ENCODE data around the gene SYT1.

SYT1 gene

GRCh38 chr12:78885466-78885865 is 20.9 kb downstream of the SYT1 start:
- no peak overlapping the region for H3K27ac ChIP-seq

GRCh38 chr12:78886719-78887407 is 22.3 kb downstream of the SYT1 start:
- Histone ChIP-seq H3K4me3 (ENCODE audit: low read depth in 1 of 2, low read length in 1 of 2) (no peak overlapping the region), H3K27ac (no peak overlapping the region), H3K27me3 (no peaks in the 10 kb centered on the region), H3K36me3 (no peaks in the 10 kb centered on the region), H3K9me3 (no peaks in the 10 kb centered on the region), H3K4me1 (ENCODE audit: control insufficient read depth in 1 of 2, insufficient read depth in 1 of 2, low read depth in 1 of 2, low read length in 1 of 2) (no peaks in the 10 kb centered on the region)
- TF ChIP-seq CTCF (IDR thresholded peaks at IDR 0.05): no peak

More at GRCh38 chr12:78885466-78885865, 20.9 kb downstream of the SYT1 start:
- H3K27me3 ChIP-seq: no peaks in the 10 kb centered on the region
- no peaks in the 10 kb centered on the region for H3K4me1 ChIP-seq (ENCODE audit: control insufficient read depth in 1 of 2, insufficient read depth in 1 of 2, low read depth in 1 of 2, low read length in 1 of 2)
- H3K36me3 ChIP-seq: no peaks in the 10 kb centered on the region
- no peak overlapping the region for H3K4me3 ChIP-seq (ENCODE audit: low read depth in 1 of 2, low read length in 1 of 2)
- no peak for TF ChIP-seq CTCF (IDR thresholded peaks at IDR 0.05)
- H3K9me3 ChIP-seq: no peaks in the 10 kb centered on the region

GRCh38 chr12:78887444-78887843 is 22.9 kb downstream of the SYT1 start:
- no peak overlapping the region for H3K4me3 ChIP-seq (ENCODE audit: low read depth in 1 of 2, low read length in 1 of 2)
- TF ChIP-seq CTCF (IDR thresholded peaks at IDR 0.05): no peak
- H3K27me3 ChIP-seq: no peaks in the 10 kb centered on the region
- H3K27ac ChIP-seq: no peak overlapping the region
- H3K9me3 ChIP-seq: no peaks in the 10 kb centered on the region
- no peaks in the 10 kb centered on the region for H3K36me3 ChIP-seq
- no peaks in the 10 kb centered on the region for H3K4me1 ChIP-seq (ENCODE audit: control insufficient read depth in 1 of 2, insufficient read depth in 1 of 2, low read depth in 1 of 2, low read length in 1 of 2)

- TF ChIP-seq CTCF (IDR thresholded peaks at IDR 0.05): no peak
- H3K27ac ChIP-seq: no peak overlapping the region
Observed at GRCh38 chr12:78888568-78888967, 24.0 kb downstream of the SYT1 start.

GRCh38 chr12:78891646-78892353 is 27.2 kb downstream of the SYT1 start:
- no peak overlapping the region for H3K4me3 ChIP-seq (ENCODE audit: low read depth in 1 of 2, low read length in 1 of 2)
- no peaks in the 10 kb centered on the region for H3K36me3 ChIP-seq
- no peaks in the 10 kb centered on the region for H3K27me3 ChIP-seq
- no peak for TF ChIP-seq CTCF (IDR thresholded peaks at IDR 0.05)
- no peak overlapping the region for H3K27ac ChIP-seq
- no peaks in the 10 kb centered on the region for H3K4me1 ChIP-seq (ENCODE audit: control insufficient read depth in 1 of 2, insufficient read depth in 1 of 2, low read depth in 1 of 2, low read length in 1 of 2)
- no peaks in the 10 kb centered on the region for H3K9me3 ChIP-seq

More at GRCh38 chr12:78888568-78888967, 24.0 kb downstream of the SYT1 start:
- H3K9me3 ChIP-seq: no peaks in the 10 kb centered on the region
- H3K4me1 ChIP-seq (ENCODE audit: control insufficient read depth in 1 of 2, insufficient read depth in 1 of 2, low read depth in 1 of 2, low read length in 1 of 2): no peaks in the 10 kb centered on the region
- no peaks in the 10 kb centered on the region for H3K36me3 ChIP-seq
- no peak overlapping the region for H3K4me3 ChIP-seq (ENCODE audit: low read depth in 1 of 2, low read length in 1 of 2)
- H3K27me3 ChIP-seq: no peaks in the 10 kb centered on the region
